SK-N-MC (cell line): ENCODE data around the gene ZRANB1.

Experiments used
- EZH2 ChIP-seq: fragments of 200-600 bp; sonication (generic); IDR thresholded peaks from one replicate; pipeline ENCODE4 v1.6.1; 2017; ENCODE audit warnings: antibody characterized with exemption
- POLR2AphosphoS5 ChIP-seq: IDR thresholded peaks from 2 replicates; pipeline ENCODE4 v1.6.1; 2012; ENCODE audit warnings: mild to moderate bottlenecking, low read depth, low read length, borderline replicate concordance

- TF ChIP-seq EZH2 (no peak), POLR2AphosphoS5 (no peak)
Measured at GRCh38 chr10:125007436-125007835, 65.5 kb downstream of the ZRANB1 start.
